Stimulated activated CD8-positive, alpha-beta memory T cell treated with anti-CD3 and anti-CD28 coated beads, Interleukin-12 subunit alpha, Interleukin-12 subunit beta, amount 100 ng/mL, for 1 hour (primary cell): Measurements from ENCODE around the gene OR2V2.

Experiments
- DNase-seq: peaks from one replicate; pipeline ENCODE4 v3.0.0-alpha.2; 2020; ENCODE audit warnings: low read depth

OR2V2 gene

GRCh38 chr5:181207214-181207959 is 60.0 kb downstream of the OR2V2 start:
- DNase-seq: no peak

DNA sequence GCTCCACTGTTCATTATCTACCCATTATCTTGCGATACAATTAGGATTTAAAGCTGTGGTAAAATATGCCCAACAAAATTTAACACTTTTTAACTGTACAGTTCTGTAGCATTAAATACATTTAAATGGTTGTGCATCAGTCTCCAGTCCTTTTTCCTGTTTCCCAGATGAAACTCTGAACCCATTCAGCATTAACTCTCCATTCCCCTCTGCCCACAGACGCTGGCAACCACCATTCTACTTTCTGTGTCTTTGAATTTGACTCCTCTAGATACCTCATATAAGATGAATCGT is 60.5 kb downstream of the OR2V2 start:
- no peak for DNase-seq
